ENCODE results near the gene CHRNA1. TPM values are rescaled to one million over a fixed set of nuclear protein-coding genes. Genes with fewer than 3 reads are reported as not detected.

Gene CHRNA1
- total and polyA plus RNA-seq, 10 of the 15 experiments (the other 5 are each of a cell fraction or from before 2014, with no cell fraction given): 0.05 to 0.14 TPM; not detected in 8

- TF ChIP-seq HDGF (IDR thresholded peaks at IDR 0.05) (no peak), CHD4 (IDR thresholded peaks at IDR 0.05) (no peak)
Observed at GRCh38 chr2:174717273-174717672, 47.0 kb downstream of the CHRNA1 start (continued).

GRCh38 chr2:174716785-174717184 lies 47.5 kb downstream of the CHRNA1 start:
- Histone ChIP-seq H3K79me2 (ENCODE audit: control insufficient read depth, insufficient read depth, low read length) (no peaks in the 10 kb centered on the region), H3K4me1 (ENCODE audit: control insufficient read depth, insufficient read depth, low read length) (no peaks in the 10 kb centered on the region), H3K9ac (ENCODE audit: control insufficient read depth, insufficient read depth, low read length) (no peak overlapping the region), H3K4me2 (ENCODE audit: control insufficient read depth, insufficient read depth) (no peak overlapping the region), H3K36me3 (ENCODE audit: control insufficient read depth in 2 of 2, insufficient read depth in 2 of 2, low read length in 1 of 2) (no peaks in the 10 kb centered on the region), H3K27me3 (replicated peaks in 1 of 2; ENCODE audit: control insufficient read depth in 2 of 2, insufficient read depth in 2 of 2, low read length in 1 of 2) (no peaks in the 10 kb centered on the region; a peak in 1 of 4 replicates), H3K9me3 (replicated peaks; ENCODE audit: control insufficient read depth, insufficient read depth, low read length) (no peaks in the 10 kb centered on the region), H3K4me3 (no peak overlapping the region), H4K20me1 (ENCODE audit: control insufficient read depth, insufficient read depth) (no peaks in the 10 kb centered on the region), H2AFZ (ENCODE audit: control insufficient read depth, low read depth, low read length) (no peak overlapping the region), H3K27ac (ENCODE audit: control insufficient read depth, insufficient read depth) (no peak overlapping the region)
- BruUV-seq (replicated peaks): no TSS peak
- FAIRE-seq (no peak), ATAC-seq (no peak), DNase-seq (ENCODE audit: low read depth, low spot score) (no peak)
- intact Hi-C loops (cut with micrococcal nuclease; ENCODE audit: unreplicated experiment) (no loop called here), in situ Hi-C loops (cut with MboI) (no loop called here)
- CTCF ChIA-PET: interaction anchor here (0.7 kb wide), 1 partner anchor 306 kb away, joined by 3 read pairs; no protein-coding TSS in a partner anchor
- TF ChIP-seq IRF3 (IDR thresholded peaks at IDR 0.05) (no peak), CBX3 (IDR thresholded peaks at IDR 0.05; ENCODE audit: borderline replicate concordance, low read depth) (no peak), SPI1 (IDR thresholded peaks at IDR 0.05; ENCODE audit: borderline replicate concordance, insufficient read depth, low read depth, low read length) (no peak)
- SMC1A ChIA-PET (ENCODE audit: uncharacterized antibody, unreplicated experiment): no interaction called here
- POLR2A ChIA-PET: no interaction called here
- 13% methylated on average over 3 of the region's 3 CpGs for WGBS (ENCODE audit: insufficient coverage, insufficient replicate concordance, low lambda C conversion rate, missing lambda C conversion rate)
- RAD21 ChIA-PET (ENCODE audit: unreplicated experiment): no interaction called here

GRCh38 chr2:174713686-174714085 lies 50.6 kb downstream of the CHRNA1 start:
- DNase-seq (ENCODE audit: low read depth, low spot score) (no peak), ATAC-seq (no peak), FAIRE-seq (no peak)
- H3K4me1 ChIP-seq (ENCODE audit: control insufficient read depth, insufficient read depth, low read length): no peaks in the 10 kb centered on the region
- H3K4me2 ChIP-seq (ENCODE audit: control insufficient read depth, insufficient read depth): no peak overlapping the region
- intact Hi-C loops (cut with micrococcal nuclease; ENCODE audit: unreplicated experiment) (no loop called here), in situ Hi-C loops (cut with MboI) (no loop called here)
- H4K20me1 ChIP-seq (ENCODE audit: control insufficient read depth, insufficient read depth): no peaks in the 10 kb centered on the region
- RAD21 ChIA-PET (ENCODE audit: unreplicated experiment): no interaction called here
- H2AFZ ChIP-seq (ENCODE audit: control insufficient read depth, low read depth, low read length): no peak overlapping the region
- no peaks in the 10 kb centered on the region for H3K79me2 ChIP-seq (ENCODE audit: control insufficient read depth, insufficient read depth, low read length)
- POLR2A ChIA-PET: no interaction called here
- H3K27me3 ChIP-seq (replicated peaks in 1 of 2; ENCODE audit: control insufficient read depth in 2 of 2, insufficient read depth in 2 of 2, low read length in 1 of 2): no peaks in the 10 kb centered on the region; a peak in 1 of 4 replicates
- H3K36me3 ChIP-seq (ENCODE audit: control insufficient read depth in 2 of 2, insufficient read depth in 2 of 2, low read length in 1 of 2): no peaks in the 10 kb centered on the region
- no peaks in the 10 kb centered on the region; the same call in 2 of the 3 replicates for H3K9me3 ChIP-seq (replicated peaks; ENCODE audit: control insufficient read depth, insufficient read depth, low read length)
- no TSS peak for BruUV-seq (replicated peaks)
- SMC1A ChIA-PET (ENCODE audit: uncharacterized antibody, unreplicated experiment): interaction anchor here (2.2 kb wide), 1 partner anchor 13 kb away, joined by 6 read pairs; no protein-coding TSS in a partner anchor
- no peak overlapping the region for H3K27ac ChIP-seq (ENCODE audit: control insufficient read depth, insufficient read depth)
- no peak overlapping the region for H3K4me3 ChIP-seq
- WGBS (ENCODE audit: insufficient coverage, insufficient replicate concordance, low lambda C conversion rate, missing lambda C conversion rate): 73% methylated on average over 2 of the region's 2 CpGs
- CTCF ChIA-PET: no interaction called here
- no peak overlapping the region for H3K9ac ChIP-seq (ENCODE audit: control insufficient read depth, insufficient read depth, low read length)
- no peak for TF ChIP-seq CREM (IDR thresholded peaks at IDR 0.05; ENCODE audit: low read depth)
- TF ChIP-seq MEF2B (IDR thresholded peaks at IDR 0.05; ENCODE audit: partially characterized antibody, poor library complexity, severe bottlenecking): no peak
- TF ChIP-seq MEF2A (IDR thresholded peaks at IDR 0.05; ENCODE audit: insufficient read depth, low read depth, low read length): no peak
- no peak for TF ChIP-seq NFXL1 (IDR thresholded peaks at IDR 0.05; ENCODE audit: borderline replicate concordance)
- TF ChIP-seq HCFC1 (IDR thresholded peaks at IDR 0.05; ENCODE audit: low read length): no peak
- TF ChIP-seq CREB1 (IDR thresholded peaks at IDR 0.05; ENCODE audit: low read depth): no peak
- TF ChIP-seq POLR2A (IDR thresholded peaks at IDR 0.05; ENCODE audit: low read depth, low read length): no peak
- TF ChIP-seq JUNB (IDR thresholded peaks at IDR 0.05): no peak
- no peak for TF ChIP-seq TAF1 (IDR thresholded peaks at IDR 0.05; ENCODE audit: borderline replicate concordance, low read depth, low read length)
- TF ChIP-seq NKRF (conservative IDR thresholded peaks at IDR 0.05): no peak
- no peak for TF ChIP-seq NFYB (IDR thresholded peaks at IDR 0.05; ENCODE audit: insufficient read depth, low read depth, low read length)
- TF ChIP-seq SPI1 (IDR thresholded peaks at IDR 0.05; ENCODE audit: borderline replicate concordance, insufficient read depth, low read depth, low read length): no peak
